Skin epidermis (tissue), 12 donors: Measurements from ENCODE around the gene EZR.

ENCODE experiments used
- H3K27ac ChIP-seq, 21 experiments: fragments of 200-600 bp; sonication (generic) in 11 of 21; one replicate each; pipeline ENCODE4 v1.5.0; 2020; ENCODE audit warnings: mild to moderate bottlenecking in 3 of 21, inconsistent platforms in 2 of 21, moderate library complexity in 2 of 21
- H3K4me3 ChIP-seq, 7 experiments: fragments of 200-600 bp; sonication (generic) in 2 of 7; one replicate each; pipeline ENCODE4 v1.5.0; 2020; ENCODE audit warnings: inconsistent platforms in 2 of 7, mild to moderate bottlenecking in 2 of 7, moderate library complexity in 1 of 7

Gene EZR

DNA sequence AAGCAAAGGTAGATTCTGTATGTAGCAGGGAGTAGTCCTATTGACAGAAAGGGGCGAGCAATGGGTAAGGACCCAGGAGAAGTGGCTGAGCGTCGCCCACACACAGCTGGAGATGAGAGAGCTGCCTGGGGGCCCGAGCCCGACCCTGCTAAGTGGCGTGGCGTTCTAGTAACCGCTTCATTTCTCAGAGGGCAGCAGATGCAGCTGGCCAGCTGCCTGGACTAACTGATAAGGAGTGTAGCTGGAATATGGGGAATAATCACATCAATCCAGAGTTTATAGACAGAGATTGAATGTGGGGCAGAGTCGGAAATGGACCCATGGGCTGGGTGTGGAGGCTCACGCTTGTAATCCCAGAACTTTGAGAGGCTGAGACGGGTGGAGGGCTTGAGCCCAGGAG is 64.4 kb downstream of the EZR start:
- no peak overlapping the region for H3K4me3 ChIP-seq
- no peak overlapping the region for H3K27ac ChIP-seq

DNA sequence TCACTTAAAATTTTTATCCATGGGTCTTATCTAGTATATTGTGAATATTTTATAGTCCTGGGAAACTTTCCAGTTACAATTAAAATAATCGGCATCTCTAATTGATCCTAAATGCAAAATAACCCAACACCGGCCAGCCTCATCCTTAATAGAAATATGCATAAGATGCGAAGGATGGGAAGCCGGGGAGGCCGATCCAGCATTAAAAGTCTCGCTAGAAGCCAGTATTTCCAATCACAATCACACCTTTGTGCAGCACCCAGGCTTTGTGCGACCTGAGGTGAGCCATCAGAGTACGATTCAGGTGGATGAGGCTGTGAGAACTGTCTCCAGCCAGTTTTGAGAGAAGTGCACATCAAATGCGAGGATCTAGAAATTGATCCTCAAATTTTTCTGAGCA is 65.4 kb downstream of the EZR start:
- no peak overlapping the region for H3K27ac ChIP-seq

DNA sequence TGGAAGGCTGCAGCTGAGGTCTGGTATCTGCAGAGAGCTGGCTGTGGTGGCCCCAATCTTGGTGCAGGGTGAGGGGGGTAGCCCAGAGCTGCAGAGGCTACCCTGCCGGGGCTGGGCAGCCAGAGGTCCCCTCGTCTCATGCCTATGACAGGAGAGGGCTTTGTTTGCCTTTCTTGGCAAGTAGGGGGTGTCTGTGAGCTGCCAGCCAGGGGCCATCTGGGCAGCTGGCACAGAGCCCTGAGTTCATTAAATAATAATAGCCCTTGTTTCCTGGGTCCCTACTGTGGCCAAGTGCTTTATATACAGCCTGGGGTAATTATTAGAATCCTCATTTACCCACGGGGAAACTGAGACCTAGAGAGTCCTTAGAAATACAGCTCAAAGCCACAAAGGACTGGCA is 66.6 kb downstream of the EZR start:
- no peak overlapping the region for H3K4me3 ChIP-seq
- no peak overlapping the region for H3K27ac ChIP-seq

More for the DNA sequence above, 65.4 kb downstream of the EZR start:
- no peak overlapping the region for H3K4me3 ChIP-seq

DNA sequence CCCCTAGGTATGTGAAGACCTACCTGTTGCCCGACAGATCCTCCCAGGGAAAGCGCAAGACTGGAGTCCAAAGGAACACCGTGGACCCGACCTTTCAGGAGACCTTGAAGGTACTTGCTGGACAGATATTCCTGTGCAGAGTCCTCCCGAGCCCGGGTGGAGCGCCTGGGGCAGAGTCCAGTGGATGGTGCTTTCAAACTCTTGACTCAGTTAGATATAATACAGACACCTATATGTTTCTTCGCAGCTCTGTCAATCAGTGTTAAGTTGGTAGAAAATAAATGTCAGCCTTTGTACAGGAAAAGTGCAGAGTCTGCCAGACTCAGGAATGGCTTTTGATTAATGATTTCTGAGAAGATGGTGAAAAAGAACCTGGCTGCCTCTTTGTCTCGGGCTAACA is 67.2 kb downstream of the EZR start:
- Histone ChIP-seq H3K27ac (no peak overlapping the region), H3K4me3 (no peak overlapping the region)

DNA sequence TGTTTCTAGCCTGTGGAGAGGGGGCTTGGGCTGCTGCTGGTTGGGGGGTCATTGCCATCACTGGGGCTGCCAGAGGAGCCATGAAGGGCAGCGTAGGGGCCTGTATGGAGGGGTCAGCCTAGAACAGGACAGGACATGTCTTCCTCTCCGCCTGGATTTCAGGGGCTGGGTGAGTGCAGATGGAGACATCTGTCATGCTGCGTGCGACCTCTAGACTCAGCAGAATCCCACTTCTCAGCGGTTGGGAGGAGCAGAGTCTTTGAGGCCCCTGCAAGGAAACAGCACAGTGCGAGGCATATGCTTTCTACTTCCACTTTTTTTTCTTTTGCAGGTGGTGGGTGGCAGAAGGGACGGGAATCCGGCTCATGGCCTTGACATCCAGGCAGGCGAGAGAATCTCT is 67.9 kb downstream of the EZR start:
- H3K4me3 ChIP-seq = no peak overlapping the region

DNA sequence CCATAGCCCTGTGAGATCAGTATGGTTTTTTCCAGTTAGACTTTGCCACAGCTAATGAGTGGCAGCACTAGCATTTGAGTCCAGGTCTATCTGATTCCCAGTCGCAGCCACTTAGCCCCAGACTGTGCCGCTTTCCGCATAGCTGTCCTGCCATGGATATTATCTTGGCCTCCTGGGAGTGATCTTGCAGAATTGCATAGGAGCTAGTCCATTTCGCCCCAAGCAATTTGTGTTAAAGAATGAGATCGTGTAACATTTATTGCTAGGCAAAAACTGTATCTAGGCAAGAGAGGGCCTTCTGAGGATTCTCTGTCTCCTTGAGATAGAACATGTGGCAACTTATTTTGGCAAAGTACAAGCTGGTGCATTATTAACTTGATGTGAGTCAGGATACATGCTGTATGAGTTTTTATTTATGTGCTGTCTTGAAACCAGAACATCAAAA is 74.2 kb downstream of the EZR start:
- H3K4me3 ChIP-seq = no peak overlapping the region
- peak overlapping the region in 1 of 21 experiments; percentile 21 for H3K27ac ChIP-seq

More for the DNA sequence above, 67.9 kb downstream of the EZR start:
- no peak overlapping the region for H3K27ac ChIP-seq

DNA sequence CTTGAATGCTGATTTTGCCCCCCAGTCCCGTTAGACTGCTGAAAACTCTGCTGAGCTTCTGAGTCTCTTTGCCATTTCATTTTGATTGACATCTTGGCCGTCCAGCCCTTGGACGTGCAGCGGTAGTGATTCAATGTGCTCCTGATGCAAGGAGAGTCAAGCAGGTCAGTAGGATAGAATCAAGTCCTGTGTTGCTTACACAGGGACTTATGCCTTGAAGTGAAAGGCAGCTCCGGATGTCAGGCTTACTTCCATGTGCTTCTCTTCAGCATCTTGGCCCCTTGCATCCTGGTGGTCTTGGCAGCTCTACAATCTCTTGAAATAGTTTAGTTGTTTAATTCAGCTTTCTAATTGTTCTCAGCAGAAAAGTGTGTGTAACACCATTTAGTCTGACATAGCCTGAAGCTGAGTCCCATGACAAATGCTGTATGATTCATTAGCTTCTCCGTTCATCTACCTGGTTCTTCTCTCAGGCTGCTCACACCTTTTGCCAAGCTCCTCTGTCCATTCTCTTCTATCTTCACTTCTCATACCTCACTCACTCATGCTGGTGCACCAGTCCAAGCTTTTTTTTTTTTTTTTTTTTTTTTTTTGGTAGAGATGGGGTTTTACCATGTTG is 76.0 kb downstream of the EZR start:
- Histone ChIP-seq H3K4me3 (no peak overlapping the region), H3K27ac (no peak overlapping the region)

DNA sequence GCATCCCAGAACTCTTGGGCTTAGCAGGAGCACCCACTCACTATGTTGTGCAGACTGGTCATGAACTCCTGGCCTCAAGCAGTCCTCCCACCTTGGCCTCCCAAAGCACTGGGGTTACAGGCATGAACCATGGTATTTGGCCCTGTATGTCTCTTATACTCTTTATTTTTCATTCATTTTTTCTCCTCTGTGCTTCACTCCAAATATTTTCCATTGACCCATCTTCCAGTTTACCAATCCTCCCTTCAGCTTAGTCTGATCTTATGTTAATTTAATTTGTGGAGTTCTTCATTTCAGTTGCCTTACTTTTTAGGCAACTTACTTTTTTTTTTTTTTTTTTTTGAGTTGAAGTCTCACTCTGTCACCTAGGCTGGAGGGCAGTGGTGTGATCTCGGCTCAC is 79.5 kb downstream of the EZR start:
- Histone ChIP-seq H3K27ac (no peak overlapping the region), H3K4me3 (no peak overlapping the region)

DNA sequence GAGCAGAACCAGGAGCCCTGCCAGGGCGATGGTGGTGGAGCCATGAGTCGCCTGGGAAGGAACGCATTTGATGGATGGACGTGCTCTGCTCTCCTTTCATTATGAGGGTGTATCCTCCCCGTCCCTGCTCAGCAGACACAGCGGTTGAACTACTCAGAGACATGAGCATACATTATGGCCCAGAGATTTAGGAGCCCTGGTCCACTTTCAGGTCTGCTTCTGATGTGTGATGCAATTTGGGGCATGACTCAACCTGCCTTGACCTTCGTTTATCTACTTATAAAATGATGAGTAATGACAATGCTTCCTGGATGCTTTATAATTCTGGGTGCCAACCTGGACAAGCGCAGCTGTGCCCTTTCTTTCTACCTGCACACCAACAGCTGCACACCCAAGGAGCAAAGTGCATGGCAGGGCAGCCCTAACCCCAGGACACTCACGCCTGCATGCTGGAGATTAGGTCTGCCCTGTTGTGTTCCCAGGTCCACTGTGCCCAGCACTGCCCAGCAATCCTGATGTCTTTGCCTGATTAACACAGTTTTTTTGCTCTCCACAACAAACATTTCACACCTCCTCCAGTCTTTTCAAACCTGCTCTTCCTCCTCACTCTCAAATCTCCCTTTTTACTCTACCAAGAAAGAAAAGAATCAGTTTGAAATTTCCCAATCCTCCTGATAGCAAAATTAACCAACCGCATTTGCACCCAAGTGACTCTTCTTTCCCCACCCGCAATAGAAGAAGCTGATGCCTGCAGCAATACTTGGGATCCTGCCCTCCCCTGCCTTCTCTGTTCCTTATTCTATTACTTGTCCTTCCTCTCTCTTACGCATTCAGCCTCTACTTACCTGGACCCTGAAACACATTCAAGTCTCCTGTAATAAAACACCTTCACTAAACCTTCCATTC is 81.2 kb downstream of the EZR start:
- Histone ChIP-seq H3K4me3 (no peak overlapping the region), H3K27ac (peak overlapping the region in 1 of 21 experiments; percentile 25)

DNA sequence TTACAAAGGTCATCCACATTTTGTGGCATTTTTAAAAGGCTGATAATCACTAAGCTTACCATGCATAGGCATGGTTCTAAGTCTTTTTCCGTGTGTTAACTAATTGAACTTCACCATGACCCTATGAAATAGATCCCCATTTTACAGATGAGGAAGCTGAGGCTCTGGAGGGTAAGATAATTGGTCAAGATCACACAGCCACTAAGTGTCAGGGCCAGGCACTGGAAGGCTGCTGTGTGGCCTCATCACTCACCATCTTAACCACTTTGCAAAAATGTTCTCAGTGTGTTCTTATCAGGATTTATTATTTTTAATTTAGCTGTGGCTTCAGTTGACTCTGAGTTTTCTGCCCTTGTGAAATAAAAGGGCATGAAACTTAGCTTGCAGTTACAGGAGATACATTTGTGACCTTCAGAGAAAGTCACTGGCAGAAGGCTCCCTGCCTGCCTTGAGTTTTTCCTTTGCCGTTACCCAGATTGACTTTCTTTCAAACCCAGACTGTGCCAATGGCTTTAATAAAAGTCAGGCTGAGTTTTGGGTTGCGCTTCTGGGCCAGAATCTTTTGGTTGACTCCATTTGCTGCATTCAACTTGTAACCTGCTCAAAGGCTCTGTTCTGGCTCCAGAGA is 82.0 kb downstream of the EZR start:
- no peak overlapping the region for H3K4me3 ChIP-seq
- peak overlapping the region in 1 of 21 experiments; percentile 25 for H3K27ac ChIP-seq

DNA sequence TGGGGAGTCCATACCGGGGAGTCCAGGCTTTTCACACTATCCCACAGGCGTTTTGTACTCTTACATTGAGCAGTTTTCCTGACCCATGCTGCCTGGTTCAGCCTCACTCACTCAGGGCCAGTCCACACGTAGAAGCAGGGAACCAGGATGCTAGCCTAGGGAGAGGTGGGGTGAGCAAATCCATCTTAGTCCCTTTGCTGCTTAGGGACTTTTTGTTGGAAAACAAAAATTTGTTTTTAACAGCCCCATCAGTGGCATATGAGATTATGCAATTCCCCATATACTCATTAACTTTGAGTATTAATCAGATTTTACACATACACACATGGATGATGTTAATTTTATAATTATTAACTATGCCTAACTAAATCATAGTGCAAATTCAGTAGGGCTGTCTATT is 84.2 kb downstream of the EZR start:
- Histone ChIP-seq H3K27ac (no peak overlapping the region), H3K4me3 (no peak overlapping the region)

DNA sequence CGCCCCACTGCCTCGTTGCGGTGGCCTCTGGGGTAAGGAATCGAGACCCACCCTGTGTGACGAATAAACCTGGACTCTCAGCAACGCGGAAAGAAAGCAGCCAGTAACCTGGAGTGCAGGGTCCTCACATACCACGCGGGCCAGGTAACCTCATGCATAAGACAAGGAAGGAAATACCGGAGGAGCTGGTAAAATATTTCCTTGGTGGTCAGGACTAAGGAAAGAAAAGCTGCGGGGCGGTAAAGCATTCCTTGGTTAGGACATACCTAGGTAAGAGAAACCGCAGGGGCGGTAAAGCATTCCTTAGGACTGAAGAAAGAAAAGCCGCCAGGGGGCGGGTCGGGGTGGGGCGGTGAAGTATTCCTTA is 88.6 kb downstream of the EZR start:
- Histone ChIP-seq H3K4me3 (no peak overlapping the region), H3K27ac (no peak overlapping the region)

DNA sequence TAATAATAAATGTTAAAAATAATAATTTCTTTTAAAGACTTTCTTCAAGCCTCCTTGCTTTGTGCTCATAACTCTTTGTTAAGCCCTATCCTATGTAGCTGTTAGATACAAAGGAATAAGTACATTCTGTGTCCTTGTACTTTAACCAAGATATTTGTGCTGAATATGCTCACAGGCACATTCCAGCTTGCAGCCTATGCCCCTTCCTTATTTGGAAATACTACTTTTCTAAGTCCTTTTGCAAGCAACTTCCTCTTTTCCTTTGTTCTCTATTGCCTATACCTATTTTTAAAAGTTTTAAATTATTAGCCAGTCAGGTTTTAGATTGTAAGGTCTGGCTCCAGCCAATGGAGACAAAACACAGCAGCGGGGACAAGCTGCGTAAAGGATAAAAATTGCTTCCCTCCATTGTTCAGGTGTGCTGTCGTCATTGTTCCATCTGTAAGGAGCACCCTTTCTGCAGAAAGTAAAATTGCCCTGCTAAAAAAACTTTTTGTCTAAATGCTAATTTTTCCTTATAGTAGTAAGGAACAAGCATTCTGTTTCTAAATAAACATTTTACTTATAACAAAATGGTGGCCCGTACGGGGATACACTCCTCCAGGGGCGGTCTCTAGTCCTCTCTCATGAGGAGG is 89.1 kb downstream of the EZR start:
- H3K27ac ChIP-seq = no peak overlapping the region

DNA sequence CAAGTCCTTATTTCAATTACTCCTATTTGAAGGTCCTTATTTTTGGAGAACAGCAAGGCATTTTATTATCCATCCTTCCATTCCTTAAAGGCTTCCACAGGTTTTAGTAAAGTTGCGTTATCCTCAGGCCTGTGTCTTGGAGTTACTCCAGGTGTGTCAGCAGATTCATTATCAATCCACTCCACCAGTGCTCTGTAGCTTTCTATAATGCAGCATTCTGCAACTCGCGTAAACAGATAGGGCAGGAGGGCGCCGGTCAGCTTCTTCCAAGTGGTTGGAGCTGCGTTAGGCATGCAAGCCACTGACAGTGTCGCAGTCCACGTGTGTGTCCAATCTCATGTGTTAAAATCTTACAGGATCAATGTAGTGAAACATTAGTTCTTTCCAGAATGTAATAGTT is 93.5 kb downstream of the EZR start:
- Histone ChIP-seq H3K27ac (no peak overlapping the region), H3K4me3 (no peak overlapping the region)

More for the DNA sequence above, 89.1 kb downstream of the EZR start:
- no peak overlapping the region for H3K4me3 ChIP-seq

DNA sequence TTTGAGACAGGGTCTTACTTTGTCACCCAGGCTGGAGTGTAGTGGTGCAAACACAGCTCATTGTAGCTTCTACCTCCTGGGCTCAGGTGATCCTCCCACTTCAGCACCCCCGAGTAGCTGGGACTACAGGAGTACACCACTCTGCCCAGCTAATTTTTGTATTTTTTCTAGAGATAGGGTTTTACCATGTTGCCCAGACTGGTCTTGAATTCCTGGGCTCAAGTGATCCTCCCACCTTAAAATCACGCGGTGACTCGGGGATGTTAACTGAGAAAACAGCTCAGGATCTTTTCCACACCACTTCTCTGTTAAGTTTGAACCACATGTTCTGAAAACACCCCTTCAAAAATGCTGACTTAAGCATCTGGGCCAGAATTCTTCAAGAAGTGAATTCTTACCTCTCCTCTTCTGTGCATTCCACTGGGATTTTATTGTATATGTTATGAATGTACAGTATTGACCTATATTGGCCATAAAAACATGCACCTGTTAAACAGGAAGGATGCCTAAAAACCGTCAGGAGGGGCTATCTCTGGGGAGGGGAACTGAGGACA is 96.9 kb downstream of the EZR start:
- H3K4me3 ChIP-seq = no peak overlapping the region
- H3K27ac ChIP-seq = no peak overlapping the region

DNA sequence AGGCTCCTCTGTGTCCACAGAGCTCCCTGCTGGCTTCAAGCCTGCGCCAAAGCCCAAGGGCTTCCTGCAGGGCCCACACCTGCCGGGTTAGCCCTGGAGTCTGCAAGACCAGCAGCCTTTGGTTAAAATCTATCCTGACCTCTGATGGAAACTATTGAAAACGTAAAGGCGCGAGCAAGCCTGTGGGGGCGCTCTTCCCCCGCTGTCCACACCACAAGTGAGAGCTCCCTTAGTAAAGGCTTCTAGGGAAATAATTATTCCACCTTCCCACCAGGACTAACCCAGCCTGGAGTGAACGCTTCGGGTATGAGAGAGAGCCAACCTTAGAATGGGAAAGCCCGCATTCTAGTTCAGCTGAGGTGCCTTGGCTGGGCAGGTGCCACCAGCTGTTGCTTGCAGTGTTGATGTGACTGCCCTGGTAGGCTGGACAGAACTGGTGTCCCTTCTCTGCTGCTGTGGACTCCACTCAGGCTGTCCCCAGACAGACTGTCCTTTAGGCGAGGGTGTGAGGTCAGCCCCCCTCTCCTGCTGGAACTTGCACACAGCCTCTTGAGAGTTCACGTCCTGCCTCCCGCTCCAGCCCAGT is 100.6 kb downstream of the EZR start:
- Histone ChIP-seq H3K27ac (peak overlapping the region in 5 of 21 experiments; percentile 38 to 72 (median 58)), H3K4me3 (no peak overlapping the region)

DNA sequence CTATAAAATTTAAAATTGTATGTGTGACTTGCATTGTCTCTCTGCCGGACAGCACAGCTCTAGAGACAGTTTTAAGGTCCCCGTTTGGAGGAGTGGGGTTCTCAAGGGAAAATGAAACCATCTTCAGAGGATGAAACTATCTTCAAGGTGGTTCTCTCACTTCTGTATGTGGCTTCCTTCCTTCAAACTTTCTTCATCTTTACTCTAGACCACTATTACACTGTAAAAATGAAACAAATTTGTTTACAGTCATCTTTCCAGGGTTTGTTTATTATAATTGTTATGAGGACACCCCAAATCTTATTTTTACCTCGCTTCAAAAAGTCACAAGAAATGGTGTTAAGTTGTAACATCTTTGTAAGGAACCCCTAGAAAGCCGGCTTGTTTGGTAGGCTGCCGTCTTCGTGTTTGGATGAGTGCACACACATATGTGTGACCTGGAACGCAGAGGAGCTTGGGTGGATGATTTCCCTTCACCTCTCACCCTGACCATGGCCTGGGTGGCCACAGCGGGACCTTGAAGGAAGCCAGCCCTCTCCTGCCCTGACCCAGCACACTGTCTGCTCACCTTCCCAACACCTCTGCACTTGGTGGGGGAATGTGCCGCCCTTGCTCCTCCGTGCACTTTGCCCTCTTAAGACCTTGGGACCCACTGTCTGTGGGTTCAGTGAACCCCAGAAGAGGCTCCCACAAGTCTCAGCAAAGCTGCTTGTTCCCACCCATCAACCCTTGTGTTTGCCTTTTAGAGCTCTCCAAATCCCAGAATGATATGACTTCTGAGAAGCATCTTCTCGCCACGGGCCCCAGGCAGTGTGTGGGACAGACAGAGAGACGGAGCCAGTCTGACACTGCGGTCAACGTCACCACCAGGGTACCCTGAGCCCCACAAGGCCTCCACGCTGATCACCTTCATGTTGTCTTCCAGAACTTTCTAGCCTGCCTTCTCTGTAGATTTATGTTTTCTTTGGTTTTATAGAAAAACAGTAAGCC is 101.5 kb downstream of the EZR start:
- no peak overlapping the region for H3K4me3 ChIP-seq
- peak overlapping the region in 7 of 21 experiments; percentile 38 to 72 (median 64) for H3K27ac ChIP-seq
